Inflammatory macrophage treated with lipopolysaccharide for 4 hours (primary cell): ENCODE data around the gene TMEM132C.
A peak's percentile ranks its signal among the peaks of the same experiment; 100 is the strongest.

Experiments used
- DNase-seq: peaks from one replicate; pipeline ENCODE4 v3.0.0-alpha.2; 2020

The TMEM132C gene

GRCh38 chr12:128288896-128289295 lies 21.9 kb downstream of the TMEM132C start:
- DNase-seq: no peak

GRCh38 chr12:128290938-128291337 lies 24.0 kb downstream of the TMEM132C start:
- DNase-seq: no peak

- DNase-seq: no peak
Observed at GRCh38 chr12:128298091-128298748, 31.2 kb downstream of the TMEM132C start.

GRCh38 chr12:128305336-128305892 lies 38.4 kb downstream of the TMEM132C start:
- no peak for DNase-seq

GRCh38 chr12:128307791-128308190 lies 40.8 kb downstream of the TMEM132C start:
- no peak for DNase-seq

- no peak for DNase-seq
Observed at GRCh38 chr12:128312661-128313060, 45.7 kb downstream of the TMEM132C start.

- DNase-seq: no peak
Observed at GRCh38 chr12:128313931-128314330, 47.0 kb downstream of the TMEM132C start.

GRCh38 chr12:128314611-128315010 lies 47.6 kb downstream of the TMEM132C start:
- DNase-seq: no peak

GRCh38 chr12:128316078-128316477 lies 49.1 kb downstream of the TMEM132C start:
- DNase-seq: no peak

GRCh38 chr12:128316973-128317526 lies 50.1 kb downstream of the TMEM132C start:
- DNase-seq: peak; percentile 0

GRCh38 chr12:128318341-128318740 lies 51.4 kb downstream of the TMEM132C start:
- no peak for DNase-seq

GRCh38 chr12:128318946-128319345 lies 52.0 kb downstream of the TMEM132C start:
- DNase-seq: no peak

- DNase-seq: no peak
Observed at GRCh38 chr12:128322341-128322740, 55.4 kb downstream of the TMEM132C start.

- DNase-seq: no peak
Observed at GRCh38 chr12:128323145-128323920, 56.4 kb downstream of the TMEM132C start.

GRCh38 chr12:128325646-128326045 lies 58.7 kb downstream of the TMEM132C start:
- no peak for DNase-seq

- no peak for DNase-seq
Observed at GRCh38 chr12:128326406-128326805, 59.4 kb downstream of the TMEM132C start.

- DNase-seq: no peak
Observed at GRCh38 chr12:128328961-128329360, 62.0 kb downstream of the TMEM132C start.

- DNase-seq: no peak
Observed at GRCh38 chr12:128336204-128337070, 69.5 kb downstream of the TMEM132C start.

GRCh38 chr12:128337071-128337345 lies 70.0 kb downstream of the TMEM132C start:
- no peak for DNase-seq

- DNase-seq: no peak
Observed at GRCh38 chr12:128337431-128338170, 70.6 kb downstream of the TMEM132C start.

- DNase-seq: no peak
Observed at GRCh38 chr12:128338386-128339125, 71.6 kb downstream of the TMEM132C start.

GRCh38 chr12:128339126-128339520 lies 72.2 kb downstream of the TMEM132C start:
- DNase-seq: no peak
